ENCODE measurements around the gene MAN1B1. TPM values are rescaled to one million over a fixed set of nuclear protein-coding genes. Genes with fewer than 3 reads are reported as not detected.

MAN1B1 gene
- total and polyA plus RNA-seq, 2 of the 8 experiments (the other 6 are each of a cell fraction or from before 2014, with no cell fraction given): 33.7 to 36.3 TPM

DNA sequence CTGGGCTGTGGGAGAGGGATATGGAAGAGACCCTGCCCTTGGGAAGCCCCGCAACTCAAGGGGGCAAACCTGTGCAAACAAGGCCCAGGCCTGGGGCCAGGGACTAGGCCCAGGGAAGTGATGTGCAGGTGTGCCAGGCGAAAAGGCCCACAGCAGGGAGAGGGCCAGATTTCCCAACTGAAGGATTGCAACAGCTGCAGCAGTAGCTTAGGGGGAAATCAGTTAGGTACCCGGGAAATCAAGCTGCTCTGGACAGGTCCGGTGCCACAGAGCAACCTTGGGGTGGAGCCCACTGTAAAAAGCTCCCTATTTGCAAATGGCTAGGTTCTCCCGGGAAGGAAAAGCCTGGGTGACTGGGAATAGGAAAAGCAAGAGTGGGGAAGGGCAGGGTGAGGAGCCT lies 62.6 kb downstream of the MAN1B1 start:
- H3K79me2 ChIP-seq (ENCODE audit: control insufficient read depth in 1 of 2, insufficient read depth in 2 of 2, low read length in 2 of 2): no peaks in the 10 kb centered on the region; a peak in 1 of 4 replicates
- H3K56ac ChIP-seq (replicated peaks; ENCODE audit: insufficient read length, low read depth, low read length): no peak overlapping the region
- H2AFZ ChIP-seq (ENCODE audit: low read length): no peak overlapping the region
- H2BK12ac ChIP-seq (ENCODE audit: low read depth, low read length): no peak overlapping the region
- H3K79me1 ChIP-seq (ENCODE audit: low read depth, low read length): no peaks in the 10 kb centered on the region
- no peak overlapping the region for H4K8ac ChIP-seq (ENCODE audit: extremely low read depth, insufficient read depth, low read length)
- no peak overlapping the region; a peak in 1 of 4 replicates for H3K4me2 ChIP-seq (ENCODE audit: insufficient read depth in 1 of 2, low read depth in 2 of 2, low read length in 2 of 2)
- H4K91ac ChIP-seq (replicated peaks; ENCODE audit: insufficient read length, low read length): no peak overlapping the region
- no peak overlapping the region for H3K18ac ChIP-seq (ENCODE audit: extremely low read depth, low read length)
- peaks cover 0 to 9% (median 0%) of the 10 kb centered on the region in 4 experiments; a peak in 1 of 7 replicates for H3K4me1 ChIP-seq (replicated peaks in 1 of 4; ENCODE audit: control insufficient read depth in 3 of 4, insufficient read depth in 4 of 4, low read length in 3 of 4)
- H3K9me3 ChIP-seq (ENCODE audit: insufficient read depth in 2 of 2, low read depth in 1 of 2, low read length in 1 of 2): peaks cover 0 to 7% of the 10 kb centered on the region in 2 experiments; a peak in 3 of 4 replicates
- no peak overlapping the region for H3K9ac ChIP-seq (replicated peaks in 1 of 4; ENCODE audit: extremely low read depth in 1 of 4, low read depth in 3 of 4, low read length in 3 of 4)
- no peak for FAIRE-seq
- DNase-seq (ENCODE audit: low read depth in 1 of 2, low spot score in 2 of 2): no peak
- H2BK20ac ChIP-seq (ENCODE audit: low read length): no peak overlapping the region
- 91% methylated on average over 5 of the region's 5 CpGs; no CpG with 5 or more reads in 1 of the 2 experiments for WGBS, 2 experiments (ENCODE audit: extremely low coverage in 1 of 2, insufficient coverage in 1 of 2, insufficient read length in 1 of 2, insufficient replicate concordance in 2 of 2, low coverage in 1 of 2, low lambda C conversion rate in 2 of 2, missing lambda C conversion rate in 1 of 2)
- no peak overlapping the region for H4K5ac ChIP-seq (ENCODE audit: insufficient read length, low read depth, low read length)
- H4K20me1 ChIP-seq (replicated peaks in 1 of 2; ENCODE audit: control insufficient read depth in 1 of 2, insufficient read depth in 2 of 2, low read length in 2 of 2): peaks cover 3 to 17% of the 10 kb centered on the region in 2 experiments
- no peak overlapping the region for H3K27ac ChIP-seq (ENCODE audit: low read depth, low read length)
- no peak overlapping the region for H3K14ac ChIP-seq (ENCODE audit: insufficient read length)
- ChIA-PET CTCF (ENCODE audit: partially characterized antibody) (interaction anchor here (0.6 to 3.6 kb wide), 14 partner anchors 10 to 171 kb away, joined by 3 to 24 read pairs (median 4); partner anchors contain the start of genes GRIN1, LRRC26 and PAXX), POLR2A (ENCODE audit: partially characterized antibody) (interaction anchor here (0.8 to 1.7 kb wide), 6 partner anchors 16 to 93 kb away, joined by 3 to 4 read pairs (median 4); partner anchors contain the start of genes ANAPC2 and SSNA1)
- H2AK5ac ChIP-seq (ENCODE audit: low read depth, low read length): no peak overlapping the region
- H3K27me3 ChIP-seq (replicated peaks in 1 of 4; ENCODE audit: control insufficient read depth in 3 of 4, extremely low read depth in 1 of 4, insufficient read depth in 3 of 4, low read length in 3 of 4): peaks cover 0 to 2% (median 0%) of the 10 kb centered on the region in 4 experiments; a peak in 3 of 7 replicates
- no peak overlapping the region for H2BK120ac ChIP-seq (replicated peaks; ENCODE audit: low read depth, low read length)
- H3K23me2 ChIP-seq (ENCODE audit: low read depth, low read length): peaks cover 2% of the 10 kb centered on the region; the same call in 1 of the 2 replicates
- no peak overlapping the region for H3K4ac ChIP-seq (replicated peaks; ENCODE audit: insufficient read length, low read depth, low read length)
- no peak for TF ChIP-seq SP1 (IDR thresholded peaks at IDR 0.05; ENCODE audit: low read depth, low read length)
- no peak for TF ChIP-seq EP300 (IDR thresholded peaks at IDR 0.05; ENCODE audit: borderline replicate concordance in 1 of 2, low read depth in 2 of 2, low read length in 2 of 2)
- TF ChIP-seq CEBPB (IDR thresholded peaks at IDR 0.05; ENCODE audit: low read depth, low read length): no peak
- no peak for TF ChIP-seq BCL11A (IDR thresholded peaks at IDR 0.05; ENCODE audit: low read depth in 2 of 2, low read length in 2 of 2)
- TF ChIP-seq POLR2AphosphoS5 (IDR thresholded peaks at IDR 0.05; ENCODE audit: low read depth, low read length): no peak
- TF ChIP-seq RAD21 (IDR thresholded peaks at IDR 0.05 in 1 of 2, conservative IDR thresholded peaks at IDR 0.05 in 1 of 2; ENCODE audit: low read depth in 2 of 2, low read length in 2 of 2): no peak
- TF ChIP-seq TAF1 (IDR thresholded peaks at IDR 0.05; ENCODE audit: low read depth, low read length): no peak
- TF ChIP-seq BRCA1 (IDR thresholded peaks at IDR 0.05; ENCODE audit: low read depth, low read length): no peak
- no peak for TF ChIP-seq TCF12 (IDR thresholded peaks at IDR 0.05; ENCODE audit: low read depth, low read length)
- TF ChIP-seq BACH1 (IDR thresholded peaks at IDR 0.05; ENCODE audit: low read length): no peak
- TF ChIP-seq FOSL1 (IDR thresholded peaks at IDR 0.05; ENCODE audit: insufficient read depth, low read depth, low read length): no peak
- TF ChIP-seq SIN3A (conservative IDR thresholded peaks at IDR 0.05 in 1 of 2, IDR thresholded peaks at IDR 0.05 in 1 of 2; ENCODE audit: low read depth in 1 of 2, low read length in 2 of 2): no peak
- TF ChIP-seq KDM5A (IDR thresholded peaks at IDR 0.05; ENCODE audit: low read length): no peak
- no peak overlapping the region for H3K4me3 ChIP-seq (ENCODE audit: extremely low read depth in 1 of 4, insufficient read depth in 2 of 4, low read depth in 3 of 4, low read length in 4 of 4)
- H3K23ac ChIP-seq (ENCODE audit: insufficient read length): no peak overlapping the region
- H2BK5ac ChIP-seq (ENCODE audit: low read depth, low read length): no peak overlapping the region
- H2BK15ac ChIP-seq (ENCODE audit: low read length): no peak overlapping the region
- H3K36me3 ChIP-seq (ENCODE audit: control insufficient read depth in 2 of 4, insufficient read depth in 4 of 4, low read length in 3 of 4): no peaks in the 10 kb centered on the region; a peak in 1 of 8 replicates
